CD4-positive, alpha-beta T cell treated with Interleukin-17A for 1 hour (primary cell): Measurements from ENCODE around the gene S100A7A.

Experiments
- DNase-seq: peaks from one replicate; pipeline ENCODE4 v3.0.0-alpha.2; 2020

S100A7A gene

DNA sequence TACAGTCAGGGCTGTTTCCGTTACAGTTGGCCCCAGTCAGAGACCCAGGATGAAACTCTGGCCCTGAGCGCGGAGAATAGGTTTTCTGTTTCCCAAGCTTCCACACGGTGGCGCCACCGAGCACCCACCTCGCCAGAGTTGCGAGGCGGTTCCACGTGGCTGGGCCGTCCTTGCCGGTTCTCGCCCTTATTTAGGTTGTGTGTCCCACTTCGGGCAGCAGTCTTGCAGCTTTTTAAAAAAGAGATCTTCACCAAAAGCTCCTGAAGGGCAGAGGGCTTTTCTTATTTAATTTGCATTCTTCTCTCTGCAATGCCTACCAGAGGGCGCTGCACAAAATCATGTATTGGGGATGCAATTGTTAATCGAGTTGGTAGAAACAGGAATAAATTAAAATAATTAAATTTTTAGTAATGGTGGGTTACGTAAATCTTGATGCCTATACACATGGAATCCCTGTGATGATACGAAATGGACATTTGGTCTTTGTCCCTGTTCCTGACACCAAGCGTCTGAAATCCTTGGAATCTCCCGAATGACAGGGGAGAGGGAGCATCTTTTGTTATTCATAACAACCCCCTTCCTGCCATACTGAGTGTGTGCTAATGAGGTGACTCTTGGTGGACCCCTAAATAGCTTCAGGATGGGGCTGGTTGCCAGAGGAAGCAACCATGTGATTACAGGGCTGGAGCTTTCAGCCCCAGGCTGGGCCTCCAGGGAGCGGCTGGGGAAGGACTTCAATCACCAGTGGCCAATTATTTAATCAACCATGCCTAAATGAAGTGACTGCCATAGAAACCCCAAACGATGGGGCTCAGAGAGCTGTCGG lies 49.7 kb downstream of the S100A7A start:
- DNase-seq, result peak; percentile 55

DNA sequence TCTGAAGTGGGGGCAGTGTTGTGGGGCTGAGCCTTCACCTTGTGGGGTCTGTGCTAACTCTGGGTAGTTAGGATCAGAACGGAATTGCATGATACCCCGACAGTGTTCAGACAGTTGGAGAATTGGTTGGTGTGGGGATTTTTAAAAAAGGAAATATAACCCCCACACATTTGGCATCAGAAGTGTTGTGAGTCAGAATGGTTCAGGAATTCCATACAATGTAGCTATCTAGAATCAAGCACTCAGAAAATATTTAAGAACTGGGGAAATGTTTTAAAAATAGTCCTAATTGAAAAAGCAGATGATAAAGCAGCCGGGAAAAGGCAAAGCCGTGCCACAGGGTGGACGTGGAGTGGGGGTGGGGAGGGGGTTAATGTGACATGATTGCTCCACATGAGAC lies 50.6 kb downstream of the S100A7A start:
- no peak for DNase-seq

DNA sequence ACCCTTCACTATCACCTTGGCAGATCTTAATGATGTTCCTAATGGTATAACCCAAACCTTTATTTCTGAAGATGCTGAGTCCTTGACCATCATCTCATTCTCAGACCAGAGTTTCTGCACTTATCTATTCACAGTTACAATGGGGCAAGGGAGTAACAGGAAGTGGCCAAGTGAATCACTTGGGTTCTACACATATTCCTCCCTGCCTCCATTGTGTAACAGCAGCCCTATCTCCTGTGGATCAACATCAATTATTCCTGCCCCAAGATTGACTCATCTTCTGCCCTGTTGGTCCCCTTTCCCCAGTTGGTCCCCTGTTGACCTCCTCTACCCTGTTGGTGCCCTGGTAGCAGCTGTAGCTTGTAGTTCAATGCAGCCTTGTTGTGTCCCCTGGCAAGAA lies 54.4 kb downstream of the S100A7A start:
- no peak for DNase-seq
